Measurements from ENCODE around the gene LY6G6F.

- TF ChIP-seq CTCF (IDR thresholded peaks at IDR 0.05 in 4 of 5, conservative IDR thresholded peaks at IDR 0.05 in 1 of 5) (no peak), POLR2A (IDR thresholded peaks at IDR 0.05) (no peak)
Observed at GRCh38 chr6:31657406-31658157, 49.1 kb upstream of the LY6G6F start.

Data from gastrocnemius medialis (tissue), 4 donors.